LoVo (cell line): ENCODE data around the gene SPEM1.

Experiments used
- DNase-seq: peaks from one replicate; pipeline ENCODE4 v3.0.0-alpha.2; 2016; ENCODE audit warnings: low spot score

Gene SPEM1

DNA sequence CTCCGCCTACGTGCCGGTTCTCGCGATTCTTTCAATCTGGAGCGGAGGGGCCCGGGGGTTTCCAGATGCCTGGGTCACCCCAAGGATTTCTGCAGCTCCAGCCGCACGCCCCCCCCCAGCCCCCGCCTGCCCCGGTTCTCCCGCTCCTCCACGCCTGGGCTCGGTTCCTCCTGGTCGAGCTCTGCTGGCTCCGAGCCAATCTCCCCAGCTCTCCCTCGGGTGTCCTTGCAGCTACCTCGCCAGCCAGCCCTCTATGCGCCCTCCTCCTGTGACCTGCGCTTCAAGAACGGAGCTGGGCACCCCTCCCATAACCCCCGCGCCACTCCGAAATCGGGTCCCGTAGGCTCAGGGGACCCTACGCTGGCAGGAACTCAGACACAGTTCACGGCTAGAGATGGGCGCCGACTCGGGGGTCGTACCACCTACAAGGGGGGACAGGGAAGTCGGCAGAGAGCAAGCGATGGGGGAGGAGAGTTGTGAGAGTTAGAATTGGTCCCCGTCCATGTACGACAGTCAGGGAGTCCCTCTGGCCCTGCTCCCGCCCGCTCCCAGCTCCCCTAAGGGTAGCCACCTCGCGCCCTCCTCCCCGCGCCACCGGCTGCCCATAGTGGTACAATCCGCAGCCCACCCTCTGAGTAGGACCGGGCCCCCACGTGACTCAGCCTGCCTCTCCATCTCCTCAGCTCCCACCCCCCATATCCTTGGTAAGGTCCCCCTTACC lies 20.1 kb downstream of the SPEM1 start:
- DNase-seq: no peak

DNA sequence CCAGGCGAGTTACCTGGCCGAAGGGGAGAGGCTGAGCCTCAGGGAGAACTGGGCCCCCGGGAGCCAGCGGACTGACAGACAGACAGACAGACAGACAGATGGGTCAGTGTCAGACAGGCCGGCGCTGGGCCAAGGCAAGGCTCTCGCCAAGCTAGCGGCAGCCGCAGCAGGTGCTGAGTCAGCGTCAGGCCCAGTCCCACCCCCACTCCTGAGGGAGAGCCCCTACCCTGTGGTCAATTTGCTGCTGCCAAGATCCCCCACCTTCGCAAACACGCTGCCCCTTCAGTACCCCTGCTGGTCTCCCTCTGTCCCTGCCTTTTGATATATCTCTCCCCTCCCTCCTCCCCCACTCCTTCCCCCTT lies 20.7 kb downstream of the SPEM1 start:
- no peak for DNase-seq

DNA sequence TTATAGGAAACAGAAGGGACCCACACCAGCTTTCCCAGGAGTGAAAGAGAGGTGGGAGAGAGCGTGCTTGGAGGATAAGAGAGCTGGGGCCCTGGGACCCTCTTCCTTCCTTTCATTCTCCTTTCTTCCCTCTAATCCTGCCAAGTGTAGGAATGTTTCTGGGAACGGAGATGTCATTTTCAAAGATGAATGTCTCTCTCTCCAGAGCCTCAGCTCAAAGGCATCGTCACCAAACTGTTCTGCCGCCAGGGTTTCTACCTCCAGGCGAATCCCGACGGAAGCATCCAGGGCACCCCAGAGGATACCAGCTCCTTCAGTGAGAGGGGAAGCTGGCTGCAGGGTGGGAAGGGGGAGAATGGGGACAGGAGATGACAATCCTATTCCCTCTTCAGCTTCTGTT lies 21.1 kb downstream of the SPEM1 start:
- DNase-seq: no peak

DNA sequence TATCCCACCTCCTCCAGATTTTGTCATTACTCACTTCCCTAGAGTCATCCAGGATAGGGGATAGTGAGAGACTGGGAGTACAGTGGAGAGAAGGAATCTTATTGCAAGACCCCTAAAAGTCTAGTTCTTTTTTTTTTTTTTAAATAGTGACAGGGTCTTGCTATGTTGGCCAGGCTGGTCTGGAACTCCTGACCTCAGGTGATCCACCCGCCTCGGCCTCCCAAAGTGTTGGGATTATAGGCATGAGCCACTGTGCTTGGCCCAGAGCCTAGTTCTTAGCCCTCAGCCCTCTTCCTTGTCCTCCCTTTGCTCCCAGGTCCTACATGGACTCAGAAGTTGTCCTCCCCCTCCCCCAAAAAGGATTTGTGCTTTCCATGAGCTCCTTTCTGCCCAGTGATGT lies 22.0 kb downstream of the SPEM1 start:
- DNase-seq: no peak

DNA sequence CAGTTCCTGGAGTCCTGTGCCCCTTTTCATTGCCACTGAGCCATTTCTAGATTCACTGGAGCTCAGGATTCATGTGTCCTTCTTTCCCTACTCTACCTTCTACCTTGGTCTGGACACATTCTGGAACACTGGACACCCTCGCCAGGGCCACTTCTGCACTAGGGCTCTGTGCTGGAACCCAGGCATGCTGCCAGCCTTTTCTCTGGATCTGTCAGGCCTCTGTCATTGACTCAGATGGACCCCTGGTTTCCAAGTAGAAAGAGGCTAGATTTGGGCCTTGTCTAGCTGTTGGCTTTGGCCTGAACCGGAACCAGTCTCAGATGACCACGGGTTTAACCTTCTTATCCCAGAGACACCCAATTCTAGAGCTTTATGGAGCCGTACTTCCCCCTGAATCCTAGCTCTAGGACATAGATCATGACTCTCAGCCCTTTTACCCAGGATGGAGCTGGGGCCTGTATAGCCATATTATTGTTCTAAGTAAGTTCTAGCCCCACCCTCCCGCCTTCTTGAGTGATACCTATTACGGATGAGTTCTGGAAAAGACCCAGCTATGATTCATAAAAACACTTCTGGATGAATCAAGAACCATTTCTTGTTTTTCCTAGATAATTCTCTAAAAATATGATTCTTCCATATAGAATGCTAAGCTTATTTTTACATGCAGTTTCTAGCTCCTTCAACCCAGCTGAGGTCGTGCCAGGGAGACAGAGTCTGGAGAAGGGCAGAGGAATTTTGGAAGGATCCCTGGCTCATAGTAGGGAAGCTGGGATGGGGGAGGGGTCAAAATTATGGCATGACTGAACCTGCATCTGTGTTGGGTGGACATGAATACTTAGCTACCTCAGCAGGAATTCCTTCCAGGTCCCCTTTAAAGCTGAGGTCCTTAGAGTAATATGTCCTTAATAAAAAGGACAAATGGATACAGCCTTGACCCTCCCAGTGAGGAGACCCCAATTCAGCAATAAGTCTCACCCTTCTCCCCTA lies 23.7 kb downstream of the SPEM1 start:
- DNase-seq: no peak

GRCh38 chr17:7444682-7445618 lies 24.8 kb downstream of the SPEM1 start, which contains the start of gene CHRNB1:
TSS of gene CHRNB1 (plus strand) at chr17:7445061. CDS start at chr17:7445128, 67 bp downstream.
- no peak for DNase-seq

DNA sequence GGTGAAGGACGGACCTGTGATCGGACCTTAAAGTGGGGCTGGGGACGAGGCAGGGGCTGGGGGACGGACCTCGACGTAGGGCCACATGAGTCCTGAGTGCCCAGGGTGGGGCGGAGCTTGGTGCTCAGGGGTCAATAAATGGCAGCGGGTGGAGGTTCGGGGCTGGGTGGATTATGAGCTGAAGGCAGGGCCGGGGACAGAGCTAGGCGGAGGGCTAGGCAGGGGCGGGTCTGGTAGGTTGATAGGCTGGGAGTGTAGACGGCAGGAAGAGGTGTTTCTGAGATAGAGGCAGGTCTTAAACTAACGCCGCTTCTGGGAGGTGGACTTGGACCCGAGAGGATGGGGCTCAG lies 25.5 kb downstream of the SPEM1 start:
- DNase-seq: no peak

DNA sequence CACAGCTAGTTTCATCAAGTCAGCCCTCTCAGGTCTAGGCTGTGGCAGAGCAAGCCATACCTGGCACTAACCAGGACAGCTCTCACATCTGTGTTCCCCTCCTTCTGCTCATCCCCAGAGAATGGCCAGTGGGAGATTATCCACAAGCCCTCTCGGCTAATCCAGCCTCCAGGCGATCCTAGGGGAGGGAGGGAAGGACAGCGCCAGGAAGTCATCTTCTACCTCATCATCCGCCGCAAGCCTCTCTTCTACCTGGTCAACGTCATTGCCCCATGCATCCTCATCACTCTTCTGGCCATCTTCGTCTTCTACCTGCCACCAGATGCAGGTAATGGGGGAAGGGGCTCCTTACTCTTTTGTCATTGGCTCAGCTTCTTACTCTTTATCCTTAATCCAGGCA lies 28.3 kb downstream of the SPEM1 start:
- no peak for DNase-seq

DNA sequence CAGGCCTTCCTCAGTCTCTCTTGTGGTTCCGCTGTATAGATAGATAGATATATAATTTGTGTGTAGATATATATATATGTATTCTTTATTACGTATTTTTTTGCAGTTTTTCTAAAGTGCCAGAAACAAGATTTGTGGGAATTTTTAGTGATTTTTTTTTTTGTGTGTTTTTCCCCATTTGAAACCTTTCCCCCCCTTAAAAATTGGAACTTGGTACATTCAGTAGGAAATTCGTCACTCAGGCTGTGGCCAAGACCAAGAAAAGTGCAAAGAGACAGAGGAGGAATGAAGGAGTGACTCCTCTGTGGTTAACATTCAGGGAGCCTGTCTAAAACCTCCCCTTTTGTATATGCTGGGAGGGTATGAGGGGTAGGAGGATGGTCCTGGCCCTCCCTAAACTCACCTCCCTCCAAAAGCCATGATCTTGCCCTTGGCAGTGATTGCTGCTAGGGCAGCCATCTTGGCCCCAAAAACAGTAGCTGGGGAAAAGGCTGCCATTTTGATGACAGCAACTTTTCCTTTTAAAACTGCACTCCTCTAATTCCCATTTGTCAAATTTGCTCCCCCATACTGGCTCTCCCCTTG lies 39.9 kb downstream of the SPEM1 start:
- DNase-seq: no peak

DNA sequence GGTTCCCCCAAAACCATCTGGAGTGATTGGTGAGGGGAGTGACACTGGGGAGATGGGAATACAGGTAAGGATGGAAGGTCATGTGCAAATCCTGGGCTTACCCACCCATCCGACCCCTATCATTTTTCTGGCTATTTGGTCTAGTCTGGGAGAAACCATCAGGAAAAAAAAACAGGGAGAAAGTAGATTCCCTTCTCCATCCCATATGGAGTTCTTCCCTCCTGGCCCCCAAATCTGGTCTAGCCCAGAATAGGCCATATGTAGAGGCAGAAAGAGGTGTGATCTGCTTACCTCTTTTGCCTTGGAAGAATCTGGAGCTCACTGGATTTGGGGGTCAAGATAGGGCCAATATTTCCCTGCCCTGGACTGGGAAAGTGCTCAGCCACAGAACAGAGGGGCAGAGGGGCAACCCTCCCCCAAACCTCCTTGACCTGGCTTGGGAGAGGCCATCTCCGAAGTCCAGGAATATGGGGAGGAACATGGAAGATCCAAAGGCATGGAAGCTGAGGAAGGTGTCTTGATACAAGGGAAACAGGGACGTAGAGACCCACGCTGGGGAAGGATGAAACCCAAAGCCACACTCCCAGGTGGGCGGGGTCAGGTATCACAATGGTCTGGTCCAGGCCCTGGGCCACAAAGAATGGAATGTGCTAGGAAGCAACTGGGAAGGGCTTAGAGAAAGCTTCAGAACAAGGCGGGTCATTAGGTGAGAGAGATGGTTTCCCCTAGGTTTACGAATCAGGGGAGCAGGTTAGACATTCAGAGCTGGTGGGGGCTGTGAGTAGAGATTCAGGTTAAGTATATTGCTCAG lies 40.9 kb downstream of the SPEM1 start:
- DNase-seq: no peak

GRCh38 chr17:7462474-7463371 lies 42.6 kb downstream of the SPEM1 start:
- no peak for DNase-seq

GRCh38 chr17:7463372-7463846 lies 43.3 kb downstream of the SPEM1 start:
- DNase-seq: no peak

DNA sequence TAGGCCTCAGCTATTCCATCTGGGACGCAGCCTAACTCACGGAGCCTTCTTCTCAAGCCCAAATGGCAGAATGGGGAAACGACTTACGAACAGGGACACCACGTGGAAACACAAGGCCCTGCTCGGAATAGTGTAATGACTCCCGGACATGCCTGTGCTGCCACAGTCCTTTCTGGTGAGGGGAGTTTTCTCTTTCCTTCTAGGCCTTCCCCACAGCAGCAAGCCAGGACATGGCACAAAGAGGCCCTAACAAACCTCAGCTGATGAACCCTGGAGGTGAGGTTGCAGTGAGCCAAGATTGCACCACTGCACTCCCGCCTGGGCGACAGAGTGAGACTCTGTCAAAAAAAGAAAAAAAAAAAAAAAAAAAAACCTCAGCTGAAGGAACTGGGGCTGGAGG lies 44.0 kb downstream of the SPEM1 start:
- DNase-seq: no peak

DNA sequence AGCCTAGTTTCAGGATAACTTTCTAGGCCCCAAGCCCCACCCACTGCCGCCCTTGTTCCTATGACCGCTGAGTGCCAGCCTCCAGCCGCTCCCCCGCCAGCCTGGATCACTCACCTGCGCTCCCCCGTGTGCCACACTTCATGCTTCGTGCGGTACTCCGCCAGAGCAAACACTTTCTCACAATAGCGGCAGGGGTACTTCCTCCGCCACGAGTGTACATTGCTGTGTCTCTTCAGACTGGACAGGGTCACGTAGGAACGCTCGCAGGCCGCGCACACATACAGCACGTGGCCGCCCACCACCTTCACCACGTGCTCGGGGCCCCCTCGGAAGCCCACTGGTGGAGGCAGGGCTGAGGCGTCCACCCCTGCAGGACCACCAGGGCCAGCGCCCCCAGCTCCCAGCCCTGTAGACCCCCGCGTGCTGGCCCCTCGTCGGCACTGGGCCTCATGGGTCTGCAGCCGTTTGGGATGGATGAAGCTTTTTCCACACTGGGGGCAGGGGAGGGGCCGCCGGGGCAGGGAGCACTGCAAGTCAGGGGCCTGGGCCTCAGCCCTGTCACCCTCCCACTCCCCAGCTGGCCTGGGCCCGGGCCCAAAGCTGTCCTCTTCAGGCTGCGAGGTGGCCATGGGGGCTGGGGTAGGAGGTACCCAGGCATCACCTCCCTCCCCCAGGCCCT lies 45.6 kb downstream of the SPEM1 start:
- DNase-seq: no peak

DNA sequence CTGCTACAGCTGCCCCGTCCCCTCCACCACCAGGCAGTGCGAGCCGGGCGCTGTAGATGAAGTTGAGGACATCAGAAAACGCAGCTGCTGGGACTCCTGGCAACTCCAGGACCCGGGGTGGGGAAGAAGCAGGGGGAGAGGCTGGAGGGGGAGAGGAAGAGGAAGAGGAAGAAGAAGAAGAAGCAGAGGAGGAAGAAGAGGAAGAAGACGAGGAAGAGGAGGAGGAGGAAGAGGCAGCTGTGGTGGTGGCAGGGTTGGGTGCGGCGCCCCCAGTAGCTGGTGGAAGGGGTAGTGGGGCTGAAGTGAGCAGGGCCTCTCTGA lies 46.2 kb downstream of the SPEM1 start:
- no peak for DNase-seq

- DNase-seq: no peak
Measured at GRCh38 chr17:7466639-7467341, 46.7 kb downstream of the SPEM1 start.

DNA sequence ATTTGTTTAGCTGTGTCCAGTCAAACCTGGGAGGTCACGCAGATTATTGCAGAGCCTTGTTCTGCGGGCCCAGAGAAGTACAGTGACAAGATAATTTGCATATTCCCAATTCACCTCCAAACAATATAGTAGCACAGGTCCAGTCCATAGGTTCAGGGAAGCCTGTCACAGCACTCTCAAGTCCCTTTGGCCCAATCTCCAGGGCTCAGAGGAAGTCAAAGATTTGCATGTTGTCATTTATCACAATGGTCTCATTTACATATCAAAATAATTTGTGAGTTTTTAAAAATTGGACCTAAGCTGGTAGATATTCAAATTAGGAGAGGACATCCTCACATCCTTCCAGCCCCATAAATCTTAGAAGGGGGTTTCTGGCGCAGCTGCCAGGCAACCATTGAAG lies 47.4 kb downstream of the SPEM1 start:
- no peak for DNase-seq

DNA sequence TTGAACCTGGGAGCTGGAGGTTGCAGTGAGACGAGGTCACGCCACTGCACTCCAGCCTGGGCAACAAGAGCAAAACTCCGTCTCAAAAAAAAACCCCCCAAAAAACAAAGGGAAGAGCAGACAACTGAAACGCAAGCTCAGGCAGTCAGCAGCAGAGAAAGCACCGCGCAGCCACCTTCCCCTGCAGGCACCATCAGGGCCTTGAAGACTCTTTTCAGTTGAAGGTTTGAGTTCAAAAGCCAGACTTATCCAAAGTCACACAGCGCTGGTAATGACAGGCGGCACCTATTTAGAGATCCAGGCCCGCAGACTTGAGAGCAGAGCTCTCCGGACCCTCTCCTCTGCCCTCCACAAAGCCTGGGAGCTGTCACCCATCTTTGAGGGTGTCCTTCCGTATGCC lies 48.2 kb downstream of the SPEM1 start:
- DNase-seq: no peak
